HCT116 (cell line): Measurements from ENCODE around the gene SETD2. TPM values are rescaled to one million over a fixed set of nuclear protein-coding genes. Genes with fewer than 3 reads are reported as not detected.

Experiments
- ATAC-seq: fragments of 200-7000 bp; cut with Tn5 transposase; 2 replicates; pipeline ENCODE4 v1.9.1; 2020; ENCODE audit warnings: mild to moderate bottlenecking, moderate library complexity
- BruUV-seq: library from RNA; stranded (reverse); fragments of 400-500 nt; replicated peaks from 2 replicates; lab custom pipeline; 2021; lab: Mats Ljungman, UMichigan
- CTCF ChIA-PET: fragments of 300-600 bp; sonication (Branson Sonifier 250); formaldehyde crosslinking; loops from one replicate; lab custom pipeline; 2021; ENCODE audit warnings: antibody characterized with exemption; lab: Charles Lee
- POLR2A ChIA-PET: fragments of 300-600, 350-600 bp; sonication (Branson Sonifier 250); formaldehyde crosslinking; loops from one replicate; lab custom pipeline; 2021; ENCODE audit warnings: antibody characterized with exemption; lab: Charles Lee
- RAD21 ChIA-PET, 2 experiments: fragments of 300-600 bp; sonication (Branson Sonifier 250); formaldehyde crosslinking; loops; one replicate each; lab custom pipeline; 2023; ENCODE audit warnings: low total read pairs in 2 of 2; ENCODE audit not compliant: uncharacterized antibody in 2 of 2, unreplicated experiment in 2 of 2, low non-redundant PET in 1 of 2; lab: Charles Lee
- DNase-seq: peaks from one replicate; pipeline ENCODE4 v3.0.0-alpha.2; 2010; ENCODE audit warnings: low read depth, low spot score
- H2AFZ ChIP-seq: fragments of 200-600 bp; shearing (Covaris generic), sonication (generic); 2 replicates; pipeline ENCODE4 v1.6.1; 2017; ENCODE audit warnings: low read depth, mixed run types, mixed read lengths, antibody characterized with exemption, low read length; ENCODE audit not compliant: poor library complexity, severe bottlenecking
- H3K27ac ChIP-seq: 2 replicates; pipeline ENCODE4 v1.5.1; 2012; ENCODE audit warnings: low read depth, low read length
- H3K27me3 ChIP-seq: fragments of 200-600 bp; sonication (generic); 2 replicates; pipeline ENCODE4 v1.6.1; 2016; ENCODE audit warnings: mixed run types, low read length, mixed read lengths; ENCODE audit not compliant: insufficient read depth
- H3K36me3 ChIP-seq, 2 experiments: fragments of 200-500 bp in 1 of 2; fragments of 200-600 bp in 1 of 2; sonication (Bioruptor generic) in 1 of 2; sonication (generic) in 1 of 2; 2 replicates each; pipeline versions ENCODE4 v1.5.1 to v1.6.1; 2014 to 2016; ENCODE audit warnings: low read length in 2 of 2, inconsistent platforms in 1 of 2, mixed read lengths in 1 of 2, mixed run types in 1 of 2; ENCODE audit not compliant: insufficient read depth in 2 of 2, control insufficient read depth in 1 of 2
- H3K4me1 ChIP-seq, 2 experiments: fragments of 200-600 bp in 1 of 2; sonication (generic) in 1 of 2; 2 replicates each; pipeline versions ENCODE4 v1.5.1 to v1.6.1; 2012 to 2017; ENCODE audit warnings: low read length in 2 of 2, inconsistent platforms in 1 of 2, mild to moderate bottlenecking in 1 of 2, mixed read lengths in 1 of 2, mixed run types in 1 of 2, moderate library complexity in 1 of 2; ENCODE audit not compliant: insufficient read depth in 2 of 2, control insufficient read depth in 1 of 2
- H3K4me2 ChIP-seq: fragments of 200-600 bp; sonication (generic); 2 replicates; pipeline ENCODE4 v1.6.1; 2017; ENCODE audit warnings: mixed run types, low read length, mixed read lengths
- H3K4me3 ChIP-seq, 2 experiments: fragments of 200-600 bp in 1 of 2; sonication (generic) in 1 of 2; replicated peaks in 1 of 2; 2 replicates each; pipeline ENCODE4 v1.5.1; 2011 to 2016; ENCODE audit warnings: low read length in 2 of 2, control low read depth in 1 of 2, low read depth in 1 of 2, mild to moderate bottlenecking in 1 of 2, mixed read lengths in 1 of 2, mixed run types in 1 of 2
- H3K79me2 ChIP-seq: fragments of 200-600 bp; sonication (generic); 2 replicates; pipeline ENCODE4 v1.6.1; 2017; ENCODE audit warnings: mild to moderate bottlenecking, mixed run types, low read length, moderate library complexity, mixed read lengths; ENCODE audit not compliant: insufficient read depth
- H3K9ac ChIP-seq: fragments of 200-600 bp; sonication (generic); 2 replicates; pipeline ENCODE4 v1.6.1; 2016; ENCODE audit warnings: low read length, mixed read lengths
- H3K9me2 ChIP-seq: fragments of 200-600 bp; sonication (generic), shearing (Covaris generic); 2 replicates; pipeline ENCODE4 v1.6.1; 2017; ENCODE audit warnings: mixed run types, mild to moderate bottlenecking, moderate library complexity; ENCODE audit not compliant: insufficient read depth
- H3K9me3 ChIP-seq, 2 experiments: fragments of 200-500 bp in 1 of 2; fragments of 200-600 bp in 1 of 2; sonication (Bioruptor generic) in 1 of 2; sonication (generic) in 1 of 2; 2 replicates each; pipeline ENCODE4 v1.6.1; 2014 to 2017; ENCODE audit warnings: low read length in 2 of 2, mixed read lengths in 2 of 2, inconsistent platforms in 1 of 2, low read depth in 1 of 2, mild to moderate bottlenecking in 1 of 2, mixed run types in 1 of 2, moderate library complexity in 1 of 2; ENCODE audit not compliant: control insufficient read depth in 1 of 2, insufficient read depth in 1 of 2
- H4K20me1 ChIP-seq: fragments of 200-600 bp; sonication (generic), shearing (Covaris generic); 2 replicates; pipeline ENCODE4 v1.6.1; 2017; ENCODE audit warnings: mixed run types, mild to moderate bottlenecking, moderate library complexity; ENCODE audit not compliant: insufficient read depth
- ELF1 ChIP-seq: IDR thresholded peaks from 2 replicates; pipeline ENCODE4 v1.6.1; 2012; ENCODE audit warnings: low read depth, borderline replicate concordance
- EZH2 ChIP-seq: fragments of 200-600 bp; sonication (generic); IDR thresholded peaks from 2 replicates; pipeline ENCODE4 v1.6.1; 2017; ENCODE audit warnings: antibody characterized with exemption, mixed run types
- EZH2phosphoT487 ChIP-seq: fragments of 200-600 bp; IDR thresholded peaks from 2 replicates; pipeline ENCODE4 v1.6.1; 2018; ENCODE audit warnings: antibody characterized with exemption, borderline replicate concordance
- POLR2AphosphoS5 ChIP-seq: IDR thresholded peaks from 2 replicates; pipeline ENCODE4 v1.6.1; 2011; ENCODE audit warnings: mild to moderate bottlenecking, low read depth, low read length, moderate library complexity
- SP1 ChIP-seq: IDR thresholded peaks from 2 replicates; pipeline ENCODE4 v1.6.1; 2012; ENCODE audit warnings: low read depth
- ZFX ChIP-seq: fragments of 450-650 bp; IDR thresholded peaks from 2 replicates; pipeline ENCODE4 v1.6.1; 2017
- intact Hi-C: fragments of 100-400 bp; cut with micrococcal nuclease; formaldehyde crosslinking; loops from 2 replicates; pipeline ENCODE4 v1.10.0; 2022
- total RNA-seq: library from RNA; stranded (reverse); gene quantifications from one replicate; pipeline ENCODE4 v1.2.1, GENCODE V29; 2021; ENCODE audit not compliant: unreplicated experiment
- TF ChIP-seq, protein P1 (sequence below), 3 experiments: fragments of 200-600 bp in 1 of 3; sonication (generic) in 1 of 3; IDR thresholded peaks in 2 of 3; conservative IDR thresholded peaks in 1 of 3; 2 replicates each; pipeline ENCODE4 v1.5.1; 2012 to 2017; ENCODE audit warnings: low read depth in 2 of 3, low read length in 2 of 3, antibody characterized with exemption in 1 of 3, borderline replicate concordance in 1 of 3, control low read depth in 1 of 3, mild to moderate bottlenecking in 1 of 3, mixed read lengths in 1 of 3, mixed run types in 1 of 3, moderate library complexity in 1 of 3; ENCODE audit not compliant: insufficient read depth in 1 of 3

The SETD2 gene
- total RNA-seq, 1 experiment from 2014 or later, result 33.0 TPM

DNA sequence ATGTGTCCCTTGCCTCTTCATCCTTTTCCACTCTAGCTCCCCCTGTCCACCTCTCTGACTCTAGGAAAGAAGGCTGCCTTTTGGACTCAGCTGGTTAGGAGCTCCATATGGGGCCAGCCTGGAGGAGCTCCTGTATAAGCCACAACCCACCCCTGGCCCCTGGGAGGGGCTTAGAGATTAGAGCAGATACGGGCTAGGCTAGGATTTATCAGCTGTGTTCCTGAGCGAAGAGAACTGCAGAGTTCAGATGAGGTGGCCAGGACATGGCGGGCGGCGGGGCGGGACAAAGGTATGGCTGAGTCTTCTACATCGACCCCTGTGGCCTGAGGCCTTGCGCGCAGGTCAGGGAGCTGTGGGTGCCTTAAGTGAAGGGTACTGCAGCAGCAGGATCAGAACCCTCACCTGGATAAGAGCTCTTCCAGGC, 176.6 kb downstream of the SETD2 start:
- no peaks in the 10 kb centered on the region for H3K27me3 ChIP-seq
- H3K4me3 ChIP-seq, result no peak overlapping the region
- H3K79me2 ChIP-seq, result peaks cover 35% of the 10 kb centered on the region
- ChIA-PET RAD21 (no interaction called here), POLR2A (interaction anchor here (0.7 kb wide), 1 partner anchor 9 kb away, joined by 3 read pairs; no protein-coding TSS in a partner anchor), CTCF (no interaction called here)
- TF ChIP-seq, protein P1, sequence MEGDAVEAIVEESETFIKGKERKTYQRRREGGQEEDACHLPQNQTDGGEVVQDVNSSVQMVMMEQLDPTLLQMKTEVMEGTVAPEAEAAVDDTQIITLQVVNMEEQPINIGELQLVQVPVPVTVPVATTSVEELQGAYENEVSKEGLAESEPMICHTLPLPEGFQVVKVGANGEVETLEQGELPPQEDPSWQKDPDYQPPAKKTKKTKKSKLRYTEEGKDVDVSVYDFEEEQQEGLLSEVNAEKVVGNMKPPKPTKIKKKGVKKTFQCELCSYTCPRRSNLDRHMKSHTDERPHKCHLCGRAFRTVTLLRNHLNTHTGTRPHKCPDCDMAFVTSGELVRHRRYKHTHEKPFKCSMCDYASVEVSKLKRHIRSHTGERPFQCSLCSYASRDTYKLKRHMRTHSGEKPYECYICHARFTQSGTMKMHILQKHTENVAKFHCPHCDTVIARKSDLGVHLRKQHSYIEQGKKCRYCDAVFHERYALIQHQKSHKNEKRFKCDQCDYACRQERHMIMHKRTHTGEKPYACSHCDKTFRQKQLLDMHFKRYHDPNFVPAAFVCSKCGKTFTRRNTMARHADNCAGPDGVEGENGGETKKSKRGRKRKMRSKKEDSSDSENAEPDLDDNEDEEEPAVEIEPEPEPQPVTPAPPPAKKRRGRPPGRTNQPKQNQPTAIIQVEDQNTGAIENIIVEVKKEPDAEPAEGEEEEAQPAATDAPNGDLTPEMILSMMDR (IDR thresholded peaks at IDR 0.05 in 2 of 3, conservative IDR thresholded peaks at IDR 0.05 in 1 of 3; ENCODE audit: borderline replicate concordance in 1 of 3, insufficient read depth in 1 of 3, low read depth in 2 of 3, low read length in 2 of 3), result no peak
- TF ChIP-seq SP1, result no peak
- TF ChIP-seq POLR2AphosphoS5, result no peak
- TF ChIP-seq ZFX, result no peak
- TF ChIP-seq ELF1, result no peak
- TF ChIP-seq EZH2, result no peak
- no TSS peak for BruUV-seq
- H3K9ac ChIP-seq, result no peak overlapping the region
- H3K27ac ChIP-seq, result no peak overlapping the region; the same call in 1 of the 2 replicates
- no peak for DNase-seq
- no peak overlapping the region for H2AFZ ChIP-seq
- peaks cover 2 to 18% of the 10 kb centered on the region in 2 experiments; a peak in 2 of 4 replicates for H3K4me1 ChIP-seq
- ATAC-seq, result peak; percentile 21
- H3K4me2 ChIP-seq, result no peak overlapping the region
- H4K20me1 ChIP-seq, result no peaks in the 10 kb centered on the region
- intact Hi-C loops, result no loop called here
- peaks cover 0 to 3% of the 10 kb centered on the region in 2 experiments; a peak in 2 of 4 replicates for H3K36me3 ChIP-seq
- H3K9me3 ChIP-seq, result no peaks in the 10 kb centered on the region
- H3K9me2 ChIP-seq, result no peaks in the 10 kb centered on the region

DNA sequence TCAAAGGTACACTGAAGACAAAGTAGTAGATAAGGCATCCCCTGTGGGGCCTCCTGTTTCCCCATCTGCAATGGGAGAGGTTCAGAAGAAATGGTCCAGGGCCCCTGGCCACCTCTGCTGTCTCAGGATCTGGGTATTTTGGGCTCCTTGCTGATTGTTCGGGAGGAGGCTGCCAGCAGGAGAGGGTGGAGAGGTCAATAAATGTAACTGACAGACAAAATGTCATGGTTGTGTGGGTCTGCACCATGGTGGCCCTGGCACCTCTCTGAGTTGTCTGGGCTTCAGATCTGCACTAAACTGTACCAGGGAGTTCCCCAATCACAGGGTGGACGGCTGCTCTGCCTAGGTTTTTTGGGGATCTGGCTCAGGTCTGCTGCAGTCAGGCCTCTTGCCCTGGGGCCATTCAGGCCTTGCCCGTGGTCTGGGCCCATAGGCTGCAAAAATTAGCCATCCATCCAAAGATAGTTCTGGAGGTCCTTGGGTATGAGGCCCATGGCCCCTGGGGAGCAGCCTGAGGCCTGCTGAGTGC, 177.1 kb downstream of the SETD2 start:
- CTCF ChIA-PET, result no interaction called here

More for the DNA sequence above, 177.1 kb downstream of the SETD2 start:
- peaks cover 39% of the 10 kb centered on the region for H3K79me2 ChIP-seq
- intact Hi-C loops, result no loop called here
- no peak overlapping the region; the same call in 1 of the 2 replicates for H3K27ac ChIP-seq
- RAD21 ChIA-PET, result no interaction called here
- H3K9me3 ChIP-seq, result no peaks in the 10 kb centered on the region
- no peak overlapping the region for H3K9ac ChIP-seq
- H3K27me3 ChIP-seq, result no peaks in the 10 kb centered on the region
- no peaks in the 10 kb centered on the region for H4K20me1 ChIP-seq
- no peaks in the 10 kb centered on the region for H3K9me2 ChIP-seq
- H3K36me3 ChIP-seq, result peaks cover 0 to 3% of the 10 kb centered on the region in 2 experiments; a peak in 2 of 4 replicates
- no TSS peak for BruUV-seq
- H3K4me2 ChIP-seq, result no peak overlapping the region
- no peak for TF ChIP-seq EZH2phosphoT487
- TF ChIP-seq, all 23 proteins: peak for 0
- DNase-seq, result no peak
- POLR2A ChIA-PET, result interaction anchor here (0.7 kb wide), 1 partner anchor 8 kb away, joined by 3 read pairs; no protein-coding TSS in a partner anchor
- peaks cover 4 to 23% of the 10 kb centered on the region in 2 experiments for H3K4me1 ChIP-seq
- H3K4me3 ChIP-seq, result no peak overlapping the region
- H2AFZ ChIP-seq, result no peak overlapping the region
- no peak for ATAC-seq
